HepG2 (cell line): ENCODE measurements around the gene POLDIP3. TPM values are rescaled to one million over a fixed set of nuclear protein-coding genes. Genes with fewer than 3 reads are reported as not detected.

Experiments
- ATF1 ChIP-seq: IDR thresholded peaks from 2 replicates; pipeline ENCODE4 v1.6.1; 2016; ENCODE audit warnings: mild to moderate bottlenecking, control low read depth
- CBX5 ChIP-seq: sonication (generic); formaldehyde crosslinking; IDR thresholded peaks from 2 replicates; pipeline ENCODE4 v1.4.0; 2020; ENCODE audit warnings: missing genetic modification reagents, borderline replicate concordance
- FLYWCH1 ChIP-seq: sonication (generic); formaldehyde crosslinking; IDR thresholded peaks from 2 replicates; pipeline ENCODE4 v1.8.1; 2023; ENCODE audit warnings: mild to moderate bottlenecking, missing genetic modification reagents
- GPN1 ChIP-seq: sonication (generic); formaldehyde crosslinking; IDR thresholded peaks from 2 replicates; pipeline ENCODE4 v1.5.1; 2020; ENCODE audit warnings: missing genetic modification reagents, borderline replicate concordance
- PLRG1 ChIP-seq: fragments of 450-650 bp; conservative IDR thresholded peaks from 2 replicates; pipeline ENCODE4 v1.6.1; 2016
- SIX4 ChIP-seq: sonication (generic); formaldehyde crosslinking; IDR thresholded peaks from 2 replicates; pipeline ENCODE4 v1.4.0; 2020; ENCODE audit warnings: missing genetic modification reagents
- SP5 ChIP-seq: IDR thresholded peaks from 2 replicates; pipeline ENCODE4 v1.6.1; 2016; ENCODE audit warnings: low read depth, borderline replicate concordance
- U2AF1 ChIP-seq: fragments of 200-400 bp; formaldehyde crosslinking; optimal IDR thresholded peaks from 2 replicates; pipeline ENCODE3; 2017; ENCODE audit warnings: mild to moderate bottlenecking, low read depth, low read length
- ZNF709 ChIP-seq: sonication (generic); formaldehyde crosslinking; IDR thresholded peaks from 2 replicates; pipeline ENCODE4 v1.5.0; 2020; ENCODE audit warnings: mild to moderate bottlenecking, missing genetic modification reagents
- ZNF737 ChIP-seq: sonication (generic); formaldehyde crosslinking; IDR thresholded peaks from 2 replicates; pipeline ENCODE4 v1.5.0; 2020; ENCODE audit warnings: missing genetic modification reagents, mild to moderate bottlenecking, borderline replicate concordance
- ZSCAN30 ChIP-seq: sonication (generic); formaldehyde crosslinking; IDR thresholded peaks from 2 replicates; pipeline ENCODE4 v1.5.0; 2020; ENCODE audit warnings: mild to moderate bottlenecking, missing genetic modification reagents
- polyA plus RNA-seq, 8 experiments: library from polyadenylated mRNA; depleted of rRNA in 3 of 8; stranded (reverse) in 7 of 8; unstranded in 1 of 8; fragments of >200 nt; fragmentation: Illumina TruSeq in 4 of 8; extraction: Trizol in 4 of 8; gene quantifications; 2 replicates each; pipeline versions ENCODE4 v1.2.1 to v1.2.3, GENCODE V29; 2011 to 2016; ENCODE audit warnings: low read depth in 4 of 8, missing spikeins in 1 of 8, mixed read lengths in 1 of 8; ENCODE audit not compliant: insufficient read depth in 1 of 8
- total RNA-seq, 5 experiments: library from RNA; depleted of rRNA; stranded (reverse); fragments of >200 nt; fragmentation: Illumina TruSeq; extraction: Trizol; gene quantifications; 2 replicates each; pipeline ENCODE4 v1.2.3, GENCODE V29; 2016; ENCODE audit warnings: low read depth in 1 of 5
- TF ChIP-seq, protein P1 (sequence below): IDR thresholded peaks from 2 replicates; pipeline ENCODE4 v1.6.1; 2016; ENCODE audit warnings: low read depth, missing genetic modification reagents, missing compliant biosample characterization
- TF ChIP-seq, protein P2 (sequence below): sonication (generic); formaldehyde crosslinking; IDR thresholded peaks from 2 replicates; pipeline ENCODE4 v1.4.0; 2020; ENCODE audit warnings: missing genetic modification reagents, borderline replicate concordance
- TF ChIP-seq, protein P3 (sequence below): IDR thresholded peaks from 2 replicates; pipeline ENCODE4 v1.6.1; 2018; ENCODE audit warnings: missing genetic modification reagents
- TF ChIP-seq, protein P4 (sequence below): sonication (generic); formaldehyde crosslinking; IDR thresholded peaks from 2 replicates; pipeline ENCODE4 v1.5.0; 2020; ENCODE audit warnings: mild to moderate bottlenecking, missing genetic modification reagents

The POLDIP3 gene
- total and polyA plus RNA-seq, 2 of the 13 experiments (the other 11 are each of a cell fraction or from before 2014, with no cell fraction given): 45.8 to 47.4 TPM

GRCh38 chr22:42581762-42582716, 32.6 kb downstream of the POLDIP3 start (continued):
- TF ChIP-seq ZSCAN30 (no peak), ATF1 (no peak), PLRG1 (no peak), U2AF1 (no peak), CBX5 (CRISPR knock-in tag) (no peak), ZNF737 (CRISPR knock-in tag) (no peak), ZNF709 (CRISPR knock-in tag) (no peak), FLYWCH1 (no peak), GPN1 (no peak), SP5 (CRISPR knock-in tag) (peak; percentile 73; the same call in 1 of the 2 replicates), SIX4 (CRISPR knock-in tag) (no peak)
- TF ChIP-seq, protein P1, sequence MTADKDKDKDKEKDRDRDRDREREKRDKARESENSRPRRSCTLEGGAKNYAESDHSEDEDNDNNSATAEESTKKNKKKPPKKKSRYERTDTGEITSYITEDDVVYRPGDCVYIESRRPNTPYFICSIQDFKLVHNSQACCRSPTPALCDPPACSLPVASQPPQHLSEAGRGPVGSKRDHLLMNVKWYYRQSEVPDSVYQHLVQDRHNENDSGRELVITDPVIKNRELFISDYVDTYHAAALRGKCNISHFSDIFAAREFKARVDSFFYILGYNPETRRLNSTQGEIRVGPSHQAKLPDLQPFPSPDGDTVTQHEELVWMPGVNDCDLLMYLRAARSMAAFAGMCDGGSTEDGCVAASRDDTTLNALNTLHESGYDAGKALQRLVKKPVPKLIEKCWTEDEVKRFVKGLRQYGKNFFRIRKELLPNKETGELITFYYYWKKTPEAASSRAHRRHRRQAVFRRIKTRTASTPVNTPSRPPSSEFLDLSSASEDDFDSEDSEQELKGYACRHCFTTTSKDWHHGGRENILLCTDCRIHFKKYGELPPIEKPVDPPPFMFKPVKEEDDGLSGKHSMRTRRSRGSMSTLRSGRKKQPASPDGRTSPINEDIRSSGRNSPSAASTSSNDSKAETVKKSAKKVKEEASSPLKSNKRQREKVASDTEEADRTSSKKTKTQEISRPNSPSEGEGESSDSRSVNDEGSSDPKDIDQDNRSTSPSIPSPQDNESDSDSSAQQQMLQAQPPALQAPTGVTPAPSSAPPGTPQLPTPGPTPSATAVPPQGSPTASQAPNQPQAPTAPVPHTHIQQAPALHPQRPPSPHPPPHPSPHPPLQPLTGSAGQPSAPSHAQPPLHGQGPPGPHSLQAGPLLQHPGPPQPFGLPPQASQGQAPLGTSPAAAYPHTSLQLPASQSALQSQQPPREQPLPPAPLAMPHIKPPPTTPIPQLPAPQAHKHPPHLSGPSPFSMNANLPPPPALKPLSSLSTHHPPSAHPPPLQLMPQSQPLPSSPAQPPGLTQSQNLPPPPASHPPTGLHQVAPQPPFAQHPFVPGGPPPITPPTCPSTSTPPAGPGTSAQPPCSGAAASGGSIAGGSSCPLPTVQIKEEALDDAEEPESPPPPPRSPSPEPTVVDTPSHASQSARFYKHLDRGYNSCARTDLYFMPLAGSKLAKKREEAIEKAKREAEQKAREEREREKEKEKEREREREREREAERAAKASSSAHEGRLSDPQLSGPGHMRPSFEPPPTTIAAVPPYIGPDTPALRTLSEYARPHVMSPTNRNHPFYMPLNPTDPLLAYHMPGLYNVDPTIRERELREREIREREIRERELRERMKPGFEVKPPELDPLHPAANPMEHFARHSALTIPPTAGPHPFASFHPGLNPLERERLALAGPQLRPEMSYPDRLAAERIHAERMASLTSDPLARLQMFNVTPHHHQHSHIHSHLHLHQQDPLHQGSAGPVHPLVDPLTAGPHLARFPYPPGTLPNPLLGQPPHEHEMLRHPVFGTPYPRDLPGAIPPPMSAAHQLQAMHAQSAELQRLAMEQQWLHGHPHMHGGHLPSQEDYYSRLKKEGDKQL (CRISPR knock-in tag): no peak
- TF ChIP-seq, protein P2, sequence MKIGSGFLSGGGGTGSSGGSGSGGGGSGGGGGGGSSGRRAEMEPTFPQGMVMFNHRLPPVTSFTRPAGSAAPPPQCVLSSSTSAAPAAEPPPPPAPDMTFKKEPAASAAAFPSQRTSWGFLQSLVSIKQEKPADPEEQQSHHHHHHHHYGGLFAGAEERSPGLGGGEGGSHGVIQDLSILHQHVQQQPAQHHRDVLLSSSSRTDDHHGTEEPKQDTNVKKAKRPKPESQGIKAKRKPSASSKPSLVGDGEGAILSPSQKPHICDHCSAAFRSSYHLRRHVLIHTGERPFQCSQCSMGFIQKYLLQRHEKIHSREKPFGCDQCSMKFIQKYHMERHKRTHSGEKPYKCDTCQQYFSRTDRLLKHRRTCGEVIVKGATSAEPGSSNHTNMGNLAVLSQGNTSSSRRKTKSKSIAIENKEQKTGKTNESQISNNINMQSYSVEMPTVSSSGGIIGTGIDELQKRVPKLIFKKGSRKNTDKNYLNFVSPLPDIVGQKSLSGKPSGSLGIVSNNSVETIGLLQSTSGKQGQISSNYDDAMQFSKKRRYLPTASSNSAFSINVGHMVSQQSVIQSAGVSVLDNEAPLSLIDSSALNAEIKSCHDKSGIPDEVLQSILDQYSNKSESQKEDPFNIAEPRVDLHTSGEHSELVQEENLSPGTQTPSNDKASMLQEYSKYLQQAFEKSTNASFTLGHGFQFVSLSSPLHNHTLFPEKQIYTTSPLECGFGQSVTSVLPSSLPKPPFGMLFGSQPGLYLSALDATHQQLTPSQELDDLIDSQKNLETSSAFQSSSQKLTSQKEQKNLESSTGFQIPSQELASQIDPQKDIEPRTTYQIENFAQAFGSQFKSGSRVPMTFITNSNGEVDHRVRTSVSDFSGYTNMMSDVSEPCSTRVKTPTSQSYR (CRISPR knock-in tag): no peak
- TF ChIP-seq, protein P3, sequence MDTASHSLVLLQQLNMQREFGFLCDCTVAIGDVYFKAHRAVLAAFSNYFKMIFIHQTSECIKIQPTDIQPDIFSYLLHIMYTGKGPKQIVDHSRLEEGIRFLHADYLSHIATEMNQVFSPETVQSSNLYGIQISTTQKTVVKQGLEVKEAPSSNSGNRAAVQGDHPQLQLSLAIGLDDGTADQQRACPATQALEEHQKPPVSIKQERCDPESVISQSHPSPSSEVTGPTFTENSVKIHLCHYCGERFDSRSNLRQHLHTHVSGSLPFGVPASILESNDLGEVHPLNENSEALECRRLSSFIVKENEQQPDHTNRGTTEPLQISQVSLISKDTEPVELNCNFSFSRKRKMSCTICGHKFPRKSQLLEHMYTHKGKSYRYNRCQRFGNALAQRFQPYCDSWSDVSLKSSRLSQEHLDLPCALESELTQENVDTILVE (CRISPR knock-in tag): no peak
- TF ChIP-seq, protein P4, sequence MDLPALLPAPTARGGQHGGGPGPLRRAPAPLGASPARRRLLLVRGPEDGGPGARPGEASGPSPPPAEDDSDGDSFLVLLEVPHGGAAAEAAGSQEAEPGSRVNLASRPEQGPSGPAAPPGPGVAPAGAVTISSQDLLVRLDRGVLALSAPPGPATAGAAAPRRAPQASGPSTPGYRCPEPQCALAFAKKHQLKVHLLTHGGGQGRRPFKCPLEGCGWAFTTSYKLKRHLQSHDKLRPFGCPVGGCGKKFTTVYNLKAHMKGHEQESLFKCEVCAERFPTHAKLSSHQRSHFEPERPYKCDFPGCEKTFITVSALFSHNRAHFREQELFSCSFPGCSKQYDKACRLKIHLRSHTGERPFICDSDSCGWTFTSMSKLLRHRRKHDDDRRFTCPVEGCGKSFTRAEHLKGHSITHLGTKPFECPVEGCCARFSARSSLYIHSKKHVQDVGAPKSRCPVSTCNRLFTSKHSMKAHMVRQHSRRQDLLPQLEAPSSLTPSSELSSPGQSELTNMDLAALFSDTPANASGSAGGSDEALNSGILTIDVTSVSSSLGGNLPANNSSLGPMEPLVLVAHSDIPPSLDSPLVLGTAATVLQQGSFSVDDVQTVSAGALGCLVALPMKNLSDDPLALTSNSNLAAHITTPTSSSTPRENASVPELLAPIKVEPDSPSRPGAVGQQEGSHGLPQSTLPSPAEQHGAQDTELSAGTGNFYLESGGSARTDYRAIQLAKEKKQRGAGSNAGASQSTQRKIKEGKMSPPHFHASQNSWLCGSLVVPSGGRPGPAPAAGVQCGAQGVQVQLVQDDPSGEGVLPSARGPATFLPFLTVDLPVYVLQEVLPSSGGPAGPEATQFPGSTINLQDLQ (CRISPR knock-in tag): no peak
